GM10266 (cell line): ENCODE data around the gene CAPZB.

Source experiments
- DNase-seq: peaks from one replicate; pipeline ENCODE4 v3.0.0; 2012; ENCODE audit errors: extremely low spot score
- CTCF ChIP-seq: IDR thresholded peaks from 2 replicates; pipeline ENCODE4 v1.5.1; 2012; ENCODE audit warnings: mild to moderate bottlenecking, low read depth; ENCODE audit not compliant: control insufficient read depth, insufficient read depth; ENCODE audit errors: missing control alignments

The CAPZB gene

GRCh38 chr1:19454265-19455146 is 30.8 kb downstream of the CAPZB start:
- DNase-seq = no peak
- TF ChIP-seq CTCF = no peak

- TF ChIP-seq CTCF = no peak
- no peak for DNase-seq
Observed at GRCh38 chr1:19453741-19454201, 31.6 kb downstream of the CAPZB start.

GRCh38 chr1:19452221-19452663 is 33.1 kb downstream of the CAPZB start:
- DNase-seq = no peak
- no peak for TF ChIP-seq CTCF

- DNase-seq = no peak
Observed at GRCh38 chr1:19450811-19451515, 34.4 kb downstream of the CAPZB start.

GRCh38 chr1:19449454-19450228 is 35.7 kb downstream of the CAPZB start:
- DNase-seq = no peak
- TF ChIP-seq CTCF = no peak

More at GRCh38 chr1:19450811-19451515, 34.4 kb downstream of the CAPZB start:
- TF ChIP-seq CTCF = no peak

GRCh38 chr1:19448491-19449439 is 36.6 kb downstream of the CAPZB start:
- DNase-seq = no peak
- no peak for TF ChIP-seq CTCF
